ENCODE results near the gene IL17D.

The IL17D gene

GRCh38 chr13:20689291-20689690, 14.2 kb upstream of the IL17D start:
- in situ Hi-C loops (cut with HindIII; ENCODE audit: low sequenced_read_pairs), result no loop called here

DNA sequence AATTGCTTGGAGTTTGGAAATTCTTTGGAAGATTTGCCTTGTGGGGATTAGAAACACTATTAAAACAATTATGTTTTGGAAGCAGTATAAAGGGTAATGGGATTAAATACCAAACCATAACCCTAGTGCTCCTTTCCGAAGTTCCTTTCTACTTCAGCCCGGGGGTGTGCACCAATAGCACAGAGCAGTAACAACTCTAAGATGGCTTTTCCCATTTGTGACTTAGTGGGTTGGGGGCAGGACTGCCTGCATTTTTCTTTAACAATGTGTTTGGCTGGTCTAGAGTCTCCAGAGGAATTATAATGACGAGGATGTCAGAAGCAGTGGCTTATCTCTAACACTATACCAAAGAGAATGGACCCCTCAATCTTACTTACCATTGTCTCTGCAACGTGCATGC, 11.9 kb upstream of the IL17D start:
- in situ Hi-C loops (cut with HindIII; ENCODE audit: low sequenced_read_pairs), result no loop called here

- in situ Hi-C loops (cut with HindIII; ENCODE audit: low sequenced_read_pairs), result no loop called here
Measured at GRCh38 chr13:20696073-20696472, 7.4 kb upstream of the IL17D start.

DNA sequence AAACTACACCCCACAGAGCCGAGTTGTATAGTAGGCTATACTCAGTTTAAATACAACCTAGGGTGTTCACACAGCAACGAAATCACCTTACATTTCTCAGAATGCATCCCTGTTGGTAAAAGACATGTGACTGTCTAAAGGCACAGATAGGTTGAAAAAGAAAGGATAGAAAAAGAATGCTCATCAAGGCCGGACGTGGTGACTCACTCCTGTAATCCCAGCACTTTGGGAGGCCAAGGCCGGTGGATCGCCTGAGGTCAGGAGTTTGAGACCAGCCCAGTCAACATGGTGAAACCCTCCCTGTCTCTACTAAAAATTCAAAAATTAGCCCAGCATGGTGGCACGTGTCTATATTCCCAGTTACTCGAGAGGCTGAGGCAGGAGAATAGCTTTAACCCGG, 3.8 kb upstream of the IL17D start:
- in situ Hi-C loops (cut with HindIII; ENCODE audit: low sequenced_read_pairs), result no loop called here

DNA sequence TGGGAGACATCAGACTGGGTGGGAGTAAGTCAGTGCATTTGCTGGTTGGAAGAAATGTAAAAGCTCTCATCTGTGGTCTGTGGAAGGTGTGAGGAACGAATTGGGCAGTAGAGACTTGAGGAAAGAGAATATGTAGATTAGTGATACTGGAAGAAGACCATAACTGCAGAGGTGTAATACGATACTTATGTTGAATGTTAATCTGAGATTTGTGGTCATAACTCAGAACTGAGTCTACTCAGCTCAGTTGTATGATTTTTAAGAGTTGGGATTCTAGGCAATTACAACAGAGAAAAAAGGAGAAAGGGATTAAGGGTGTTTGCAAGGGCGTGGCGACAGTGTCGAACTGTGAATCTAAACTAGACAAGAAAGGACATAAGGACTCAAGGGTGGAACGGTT, 3.2 kb upstream of the IL17D start:
- in situ Hi-C loops (cut with HindIII; ENCODE audit: low sequenced_read_pairs), result no loop called here

GRCh38 chr13:20701461-20701860, 2.0 kb upstream of the IL17D start:
- in situ Hi-C loops (cut with HindIII; ENCODE audit: low sequenced_read_pairs), result no loop called here

DNA sequence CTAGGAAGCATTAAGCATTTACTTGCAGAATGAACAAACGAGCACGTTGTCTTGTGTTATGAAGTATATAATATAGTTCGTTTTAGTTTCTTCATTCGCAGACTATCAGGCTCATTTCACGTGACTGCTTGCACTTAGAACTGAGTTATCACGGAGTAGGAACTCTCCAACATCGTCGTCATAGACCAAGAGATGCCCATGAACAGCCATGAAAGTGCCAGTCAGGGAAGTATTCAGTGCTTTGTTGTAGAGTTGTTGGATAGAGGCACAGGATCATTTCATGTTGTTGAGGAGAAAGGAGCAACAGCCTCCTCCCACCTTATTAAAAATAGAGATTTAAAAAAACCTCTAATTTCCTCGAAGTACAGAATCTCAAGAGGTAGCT, 977 bp upstream of the IL17D start:
- in situ Hi-C loops (cut with HindIII; ENCODE audit: low sequenced_read_pairs), result no loop called here

DNA sequence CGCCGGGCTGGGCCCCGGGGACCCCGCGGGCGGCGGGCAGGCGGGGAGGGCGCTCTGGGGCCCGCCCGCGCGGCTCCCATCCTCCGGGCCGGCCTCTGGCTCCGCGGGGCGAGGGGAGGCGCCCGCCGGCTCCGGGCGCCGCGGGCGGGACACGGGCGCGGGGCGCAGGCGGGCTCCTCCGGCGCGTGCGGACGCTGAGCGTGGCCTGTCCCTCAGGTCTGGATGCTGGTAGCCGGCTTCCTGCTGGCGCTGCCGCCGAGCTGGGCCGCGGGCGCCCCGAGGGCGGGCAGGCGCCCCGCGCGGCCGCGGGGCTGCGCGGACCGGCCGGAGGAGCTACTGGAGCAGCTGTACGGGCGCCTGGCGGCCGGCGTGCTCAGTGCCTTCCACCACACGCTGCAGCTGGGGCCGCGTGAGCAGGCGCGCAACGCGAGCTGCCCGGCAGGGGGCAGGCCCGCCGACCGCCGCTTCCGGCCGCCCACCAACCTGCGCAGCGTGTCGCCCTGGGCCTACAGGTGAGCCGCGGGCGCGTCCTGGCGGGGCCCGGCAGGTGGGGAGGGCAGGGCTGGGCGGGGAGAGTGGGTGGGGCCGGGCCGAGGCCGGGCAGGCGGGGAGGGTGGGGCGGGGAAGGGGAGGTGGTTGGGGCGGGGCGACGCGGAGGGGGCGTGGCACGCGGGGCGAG, 420 bp downstream of the IL17D start:
- in situ Hi-C loops (cut with HindIII; ENCODE audit: low sequenced_read_pairs), result no loop called here

DNA sequence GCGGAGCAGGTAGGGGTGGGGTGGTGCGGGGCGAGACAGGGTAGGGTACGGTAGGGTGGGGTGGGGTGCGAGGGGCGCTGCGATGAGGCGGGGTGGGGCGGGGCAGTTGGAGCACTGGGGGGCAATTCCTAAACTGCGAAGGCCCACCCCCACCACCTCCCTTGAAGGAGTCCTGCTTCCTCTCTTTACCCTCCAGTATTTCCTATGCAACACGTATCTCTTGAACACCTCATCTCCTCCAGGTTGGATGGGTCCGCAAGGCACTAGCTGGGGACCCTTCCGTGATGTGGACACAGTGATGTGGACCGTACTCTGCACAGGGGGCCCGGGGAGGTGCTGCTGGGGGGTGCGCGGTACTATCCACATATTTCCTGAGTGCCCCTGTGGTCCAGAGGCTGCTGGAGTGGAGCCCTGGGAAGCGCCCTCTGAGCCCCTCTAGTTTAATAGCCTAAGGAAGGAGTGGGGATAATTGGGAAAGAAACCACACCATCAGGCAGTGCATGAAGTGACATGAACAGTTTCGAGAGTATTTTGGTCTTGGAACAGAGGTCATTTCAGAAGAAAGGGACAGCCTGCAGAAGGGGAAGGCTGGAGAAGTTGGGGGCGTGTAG, 1.1 kb downstream of the IL17D start:
- in situ Hi-C loops (cut with HindIII; ENCODE audit: low sequenced_read_pairs), result no loop called here

DNA sequence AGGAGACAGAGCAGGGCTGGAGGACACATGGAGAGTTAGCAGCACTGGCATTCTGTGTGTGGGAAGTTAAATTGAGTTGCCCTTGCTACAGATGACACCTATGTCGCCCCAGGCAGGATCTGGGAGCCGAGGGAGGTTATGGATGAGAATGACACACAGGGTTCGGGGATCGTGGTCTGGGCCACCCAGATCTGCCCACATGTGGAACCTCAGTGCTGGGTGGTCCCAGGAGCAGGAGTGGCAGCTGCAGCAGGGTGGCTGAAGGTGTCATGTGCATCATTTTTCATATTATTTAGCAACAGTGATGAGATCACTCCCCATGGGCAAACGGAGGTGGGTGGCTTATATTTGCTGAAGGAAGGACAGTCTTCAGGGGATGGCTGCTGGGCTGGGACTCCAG, 3.2 kb downstream of the IL17D start:
- in situ Hi-C loops (cut with HindIII; ENCODE audit: low sequenced_read_pairs), result no loop called here

GRCh38 chr13:20708216-20708615, 4.7 kb downstream of the IL17D start:
- in situ Hi-C loops (cut with HindIII; ENCODE audit: low sequenced_read_pairs), result no loop called here

DNA sequence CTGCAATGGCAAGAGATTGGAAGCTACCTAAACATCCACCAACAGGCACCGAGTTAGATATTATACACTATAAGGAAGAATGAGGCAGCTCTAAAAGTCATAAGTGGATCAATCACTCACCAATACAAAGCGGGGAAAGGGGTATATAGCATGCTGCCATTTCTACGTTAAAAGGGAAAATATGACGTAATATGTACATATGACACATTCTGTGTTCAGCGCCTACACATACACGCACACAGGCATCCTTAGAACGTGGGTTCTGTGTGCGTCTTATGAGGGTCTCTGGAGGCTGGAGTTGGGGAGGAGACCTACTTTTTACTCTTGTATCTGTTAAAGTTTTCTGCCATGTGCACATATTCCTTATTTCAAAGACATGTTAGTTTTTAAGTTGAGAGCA, 5.9 kb downstream of the IL17D start:
- in situ Hi-C loops (cut with HindIII; ENCODE audit: low sequenced_read_pairs), result no loop called here

DNA sequence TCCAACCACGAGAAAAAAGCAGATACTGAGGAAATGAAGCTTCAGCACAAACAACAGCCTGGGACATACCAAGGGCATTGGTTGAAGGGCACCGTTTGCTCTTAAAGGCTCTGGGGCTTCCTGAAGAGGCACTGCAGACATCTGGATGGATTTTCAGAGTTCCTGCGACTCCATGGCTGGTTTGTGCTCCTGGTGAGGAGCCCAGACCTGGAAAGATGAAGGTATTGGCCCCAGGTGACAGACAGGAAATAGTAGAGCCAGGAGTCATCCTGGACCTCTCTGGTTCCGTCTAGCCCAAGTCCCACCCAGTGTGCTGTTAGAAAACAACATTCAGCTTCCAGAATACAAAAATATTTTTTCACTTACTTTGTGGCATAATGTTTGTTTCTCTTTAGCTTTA, 6.3 kb downstream of the IL17D start:
- in situ Hi-C loops (cut with HindIII; ENCODE audit: low sequenced_read_pairs), result no loop called here

DNA sequence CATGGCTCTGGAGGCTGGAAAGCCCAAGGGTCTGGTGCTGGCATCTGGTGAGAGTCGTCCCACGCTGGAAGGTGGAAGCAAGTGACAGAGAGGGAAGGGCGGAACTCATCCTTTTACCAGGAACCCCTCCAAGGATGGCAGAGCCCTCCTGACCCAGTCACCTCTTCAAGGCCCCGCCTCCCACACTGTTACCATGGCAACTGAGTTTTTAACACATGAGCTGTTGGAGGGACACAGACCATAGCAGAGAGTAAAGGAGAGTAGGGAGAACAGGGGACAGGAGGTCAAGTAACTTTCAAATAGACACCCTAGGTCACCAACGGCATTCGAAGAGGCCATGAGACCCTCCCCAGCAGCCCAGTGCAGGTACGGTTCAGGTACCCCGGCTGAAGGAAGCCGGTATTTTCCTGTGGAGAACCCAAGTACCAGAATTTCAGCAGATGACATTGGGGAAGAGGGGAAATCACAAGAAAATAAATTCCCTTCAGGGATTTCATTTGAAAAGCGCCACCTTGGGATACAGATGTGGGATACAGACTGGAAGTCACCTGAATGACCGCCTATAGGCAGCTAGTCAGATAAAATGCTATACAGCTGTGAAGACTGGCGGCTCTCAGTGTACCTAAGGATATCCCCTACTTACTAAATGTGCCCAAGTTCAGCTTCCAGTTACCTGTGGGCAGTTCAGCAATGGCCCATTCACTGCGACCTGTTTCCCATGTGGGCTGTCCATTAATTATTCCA, 8.0 kb downstream of the IL17D start:
- in situ Hi-C loops (cut with HindIII; ENCODE audit: low sequenced_read_pairs), result no loop called here

DNA sequence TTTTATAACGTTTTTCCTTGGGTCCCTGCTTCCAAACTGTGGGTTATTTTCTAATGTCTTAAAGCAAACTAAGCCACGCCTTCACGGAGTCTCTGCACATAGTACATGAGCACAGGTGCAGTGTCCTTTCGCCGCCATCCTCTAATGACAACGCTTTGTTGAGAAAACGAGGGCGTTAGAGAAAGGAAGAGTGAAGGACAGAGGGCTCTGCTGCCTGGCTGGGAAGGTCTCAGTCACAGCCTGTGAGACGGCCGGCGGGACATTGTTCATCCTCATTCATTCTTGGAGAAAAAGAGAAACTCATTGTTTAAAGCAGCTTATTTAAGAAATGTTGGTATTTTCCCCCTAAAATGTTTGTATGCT, 9.5 kb downstream of the IL17D start:
- in situ Hi-C loops (cut with HindIII; ENCODE audit: low sequenced_read_pairs), result no loop called here

- in situ Hi-C loops (cut with HindIII; ENCODE audit: low sequenced_read_pairs), result no loop called here
Measured at GRCh38 chr13:20713751-20714150, 10.3 kb downstream of the IL17D start.

- in situ Hi-C loops (cut with HindIII; ENCODE audit: low sequenced_read_pairs), result no loop called here
Measured at GRCh38 chr13:20714161-20714560, 10.7 kb downstream of the IL17D start.

DNA sequence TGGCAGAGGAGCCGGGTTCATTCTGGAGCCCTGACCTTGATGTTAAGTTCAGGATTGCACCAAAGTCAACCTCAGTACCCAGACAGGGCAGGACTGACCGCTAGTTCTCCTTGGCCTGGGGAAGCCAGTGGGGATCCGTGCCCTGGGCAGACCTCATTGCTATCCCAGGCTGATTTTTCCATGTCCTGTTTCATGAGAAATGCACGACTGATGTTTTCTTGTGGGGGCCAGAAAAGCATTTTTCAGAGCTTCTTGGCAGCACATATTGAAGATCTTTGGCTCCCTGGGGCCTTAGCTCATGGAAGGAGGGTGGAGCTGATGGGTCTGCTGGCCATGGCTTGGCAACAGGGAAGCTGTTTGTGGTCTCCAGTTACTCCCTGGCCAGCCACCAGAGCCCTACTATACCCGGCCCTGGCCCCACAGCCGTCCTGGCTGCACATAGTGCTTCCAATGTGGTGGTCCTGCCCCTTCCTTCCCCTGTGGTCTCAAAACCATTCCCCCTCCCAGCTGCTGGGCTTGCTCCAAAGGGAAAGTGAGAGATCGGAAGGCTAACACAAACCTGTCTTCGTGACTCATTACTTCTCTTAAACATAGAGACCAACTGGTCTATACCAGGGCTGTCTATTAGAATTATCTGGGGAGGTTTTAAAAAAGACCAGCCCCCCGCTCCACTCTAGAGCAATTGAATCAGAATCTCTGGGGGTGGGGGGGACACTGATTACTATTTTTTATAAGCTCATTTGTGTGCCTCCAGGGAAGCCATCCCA, 11.2 kb downstream of the IL17D start:
- in situ Hi-C loops (cut with HindIII; ENCODE audit: low sequenced_read_pairs), result no loop called here

DNA sequence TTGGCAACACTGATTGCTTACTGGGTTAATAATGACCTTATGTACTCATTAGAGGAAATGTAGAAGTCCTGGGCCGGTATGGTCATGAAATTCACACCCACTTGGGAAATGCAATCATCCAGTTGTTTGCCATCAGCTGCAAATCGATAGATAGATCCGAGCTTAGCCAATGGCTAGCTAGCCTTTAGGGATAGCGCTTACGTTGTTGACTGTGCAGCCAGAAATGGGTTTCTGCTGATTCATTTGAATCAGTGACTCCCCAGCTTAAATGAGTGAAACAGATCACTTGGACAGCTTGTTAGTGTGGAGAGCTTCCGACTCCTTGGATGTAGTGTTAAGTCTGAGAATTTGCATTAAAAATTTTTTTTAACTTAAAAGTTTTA, 11.8 kb downstream of the IL17D start:
- in situ Hi-C loops (cut with HindIII; ENCODE audit: low sequenced_read_pairs), result no loop called here

DNA sequence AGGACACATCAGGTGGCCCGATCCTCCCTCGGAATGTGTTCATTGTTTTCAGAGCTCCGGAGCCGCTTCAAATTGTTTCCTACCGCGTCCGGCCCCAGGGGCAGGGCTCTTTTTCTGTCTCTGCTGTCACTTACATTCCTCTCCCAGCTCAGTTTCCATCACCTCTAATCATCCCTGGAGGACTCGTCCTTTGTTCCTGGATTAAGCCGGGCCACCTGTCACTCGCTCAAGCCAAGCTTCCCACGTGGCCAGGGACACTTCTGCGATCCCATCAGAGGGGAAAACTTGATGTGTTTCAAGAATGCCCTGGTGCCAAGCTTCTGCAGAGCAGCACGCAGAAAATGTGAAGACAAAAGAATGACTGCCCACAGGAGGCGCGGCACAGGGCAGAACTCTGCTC, 13.5 kb downstream of the IL17D start:
- in situ Hi-C loops (cut with HindIII; ENCODE audit: low sequenced_read_pairs), result no loop called here

DNA sequence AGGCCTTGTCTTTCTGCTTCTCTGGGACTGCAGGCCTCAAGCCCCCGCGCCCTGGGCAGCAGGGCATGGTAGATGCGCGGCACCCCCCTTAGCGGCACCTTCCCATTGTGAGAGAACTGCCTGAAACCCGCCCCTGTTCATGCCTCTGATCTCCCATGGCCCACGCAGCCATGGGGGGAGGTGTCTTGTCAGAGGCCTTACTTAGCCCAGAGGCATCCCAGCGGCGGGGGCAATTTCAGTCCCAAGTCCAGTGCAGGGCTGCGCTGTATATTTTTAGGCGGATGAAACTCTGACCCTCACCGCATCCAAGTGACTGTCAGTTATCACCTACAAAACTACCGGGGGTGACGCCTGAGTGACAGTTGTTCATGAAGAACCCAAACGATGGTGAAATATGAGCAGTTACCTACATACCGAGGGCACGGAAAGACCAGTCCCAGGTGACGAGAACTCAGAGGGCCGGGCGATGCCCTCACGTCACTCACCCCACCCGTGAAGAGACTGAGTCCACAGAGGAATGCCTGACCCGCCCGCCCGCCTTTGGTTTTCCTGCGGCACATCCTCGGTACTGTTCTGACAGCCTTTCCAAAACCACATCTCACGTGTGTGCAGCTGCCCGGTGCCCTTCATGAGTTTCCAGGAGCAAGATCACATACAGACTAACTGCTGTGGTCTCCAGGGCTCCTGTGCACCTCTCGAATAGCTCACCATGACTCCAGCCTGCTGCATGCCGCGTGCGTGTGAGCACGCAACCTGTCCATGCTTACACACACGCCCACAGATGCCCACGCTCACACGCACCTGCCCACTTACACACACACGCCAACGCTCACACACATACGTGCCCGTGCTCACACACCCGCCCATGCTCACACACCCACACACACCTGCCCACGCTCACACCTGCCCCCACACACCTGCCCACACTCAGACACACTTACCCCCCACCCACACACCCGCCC, 14.4 kb downstream of the IL17D start:
- in situ Hi-C loops (cut with HindIII; ENCODE audit: low sequenced_read_pairs), result no loop called here
